ENCODE data around the gene PTPRT. TPM values are rescaled to one million over a fixed set of nuclear protein-coding genes. Genes with fewer than 3 reads are reported as not detected.

PTPRT gene
- total RNA-seq: not detected in 2 replicates

DNA sequence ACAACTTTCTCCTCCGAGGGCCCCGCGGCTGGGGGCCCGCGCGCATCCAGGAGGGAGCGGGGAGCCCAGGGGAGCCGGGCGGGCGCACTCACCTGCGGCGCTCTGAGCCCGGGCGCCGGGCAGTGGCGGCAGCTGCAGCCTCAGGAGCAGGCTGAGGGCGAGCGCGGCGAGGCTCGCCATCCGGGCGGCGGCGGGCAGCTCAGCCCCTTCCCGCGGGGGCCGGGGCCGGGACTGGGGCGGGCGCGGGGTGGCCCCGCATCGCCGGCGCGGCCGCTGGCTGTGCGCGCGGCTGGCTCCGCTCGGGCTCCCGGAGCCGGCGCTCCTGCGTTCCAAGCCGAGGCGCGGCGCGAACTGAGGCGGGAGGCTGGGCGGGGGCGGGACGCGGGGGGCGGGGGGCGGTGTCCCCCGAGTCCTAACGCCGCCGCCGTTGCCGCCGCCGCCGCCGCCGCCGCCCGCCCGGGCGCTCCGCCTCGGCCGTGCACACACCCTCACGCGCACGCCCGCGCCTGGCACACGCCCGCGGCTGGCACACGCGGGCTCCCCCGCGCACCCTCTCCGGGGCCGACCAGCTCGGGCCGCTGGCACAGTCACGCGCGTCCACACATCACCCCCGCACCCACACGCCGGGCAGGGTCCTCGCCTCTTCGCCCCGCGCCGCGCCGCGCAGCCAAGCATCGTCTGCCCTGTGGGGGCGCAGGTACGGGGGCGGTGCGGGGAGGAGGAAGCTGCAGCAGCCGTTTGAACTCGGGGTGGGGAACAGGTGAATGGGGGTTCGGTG is at the start of gene PTPRT:
TSS of gene PTPRT (minus strand) at position 353 of the 778 bp plus-strand sequence. CDS start at position 180, 173 bp downstream.
- no peak for DNase-seq (ENCODE audit: low read depth, low spot score)

GRCh38 chr20:43238833-43239232 is 49.1 kb upstream of the PTPRT start:
- no peak for DNase-seq (ENCODE audit: low read depth, low spot score)

DNA sequence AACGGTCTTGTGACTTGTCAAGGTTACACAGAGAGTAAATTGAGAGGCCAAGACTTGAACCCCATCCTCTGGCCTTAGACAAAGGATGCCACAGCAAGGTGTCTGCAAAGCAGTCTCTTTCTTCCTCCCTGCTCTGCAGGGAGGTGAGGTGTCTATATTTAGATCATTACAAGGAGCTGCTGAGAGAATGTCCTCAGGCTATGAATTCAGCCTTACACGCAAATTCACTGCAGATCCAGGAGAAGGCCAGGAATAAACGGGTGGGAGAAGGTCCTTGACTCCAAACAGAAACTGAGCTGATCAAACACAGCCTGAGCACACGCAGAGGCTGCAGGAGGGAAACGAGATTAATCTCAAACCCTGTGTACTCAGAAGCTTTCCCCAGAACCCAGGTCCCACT is 48.6 kb upstream of the PTPRT start:
- no peak for DNase-seq (ENCODE audit: low read depth, low spot score)

GRCh38 chr20:43237651-43238168 is 48.0 kb upstream of the PTPRT start:
- DNase-seq (ENCODE audit: low read depth, low spot score): no peak

GRCh38 chr20:43235998-43236397 is 46.3 kb upstream of the PTPRT start:
- no peak for DNase-seq (ENCODE audit: low read depth, low spot score)

DNA sequence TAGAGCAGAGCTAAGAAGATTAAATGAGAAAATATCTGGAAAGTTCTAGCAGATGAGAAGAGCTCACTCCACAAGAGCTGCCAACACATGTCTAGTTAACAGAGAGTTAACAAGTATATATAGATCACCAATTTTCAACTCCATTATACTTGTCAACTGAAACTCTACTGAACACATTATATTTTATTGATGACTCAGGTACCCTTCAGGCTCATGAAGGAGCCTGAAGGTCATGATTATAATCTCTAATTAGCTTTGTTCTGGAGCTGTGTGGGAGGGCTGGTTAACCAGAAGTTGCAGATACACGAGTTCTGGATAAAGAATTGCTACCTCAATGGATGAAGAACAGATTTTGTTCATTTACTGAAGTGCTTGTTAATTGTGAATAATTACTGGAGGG is 42.1 kb upstream of the PTPRT start:
- DNase-seq (ENCODE audit: low read depth, low spot score): no peak

DNA sequence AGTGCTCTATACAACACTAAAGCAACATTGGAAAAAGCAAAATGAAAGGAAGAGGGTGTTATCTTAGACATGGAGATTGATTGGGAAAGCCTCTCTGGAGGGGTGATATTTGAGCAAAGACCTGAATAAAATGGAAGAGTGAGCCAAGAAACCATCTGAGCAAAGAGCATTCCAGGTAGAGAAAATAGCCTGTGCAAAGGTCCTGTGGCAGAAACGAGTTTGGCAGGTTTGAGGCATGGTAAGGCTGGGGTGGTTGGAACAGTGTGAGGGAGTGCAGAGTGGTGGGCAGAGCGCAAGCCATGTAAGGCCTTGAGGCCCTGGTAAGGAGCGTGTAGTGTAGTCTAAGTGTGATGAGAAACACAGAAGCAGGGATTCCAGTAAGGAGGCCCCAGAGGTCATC is 40.0 kb upstream of the PTPRT start:
- no peak for DNase-seq (ENCODE audit: low read depth, low spot score)

DNA sequence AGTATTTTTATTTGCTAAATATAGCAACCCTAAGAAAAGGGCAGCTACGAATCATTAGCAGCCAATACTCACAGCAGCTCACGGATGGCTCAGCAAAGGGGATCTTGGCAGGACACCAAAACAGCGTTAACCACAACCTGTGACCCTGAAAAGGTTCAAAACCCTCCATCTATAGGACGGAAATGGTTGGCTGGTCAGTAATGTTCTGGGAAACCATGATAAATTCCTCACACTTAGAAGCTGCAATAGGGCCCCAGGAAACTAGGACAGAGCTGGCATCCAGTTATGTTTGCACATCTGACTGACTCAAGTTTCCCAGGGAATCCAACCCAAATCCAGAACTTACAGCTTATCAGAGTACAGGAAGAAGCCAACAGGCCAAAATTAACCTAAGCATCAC is 30.9 kb upstream of the PTPRT start:
- peak; percentile 1 for DNase-seq (ENCODE audit: low read depth, low spot score)

GRCh38 chr20:43210901-43211300 is 21.2 kb upstream of the PTPRT start:
- DNase-seq (ENCODE audit: low read depth, low spot score): no peak

- no peak for DNase-seq (ENCODE audit: low read depth, low spot score)
Measured at GRCh38 chr20:43209831-43210230, 20.1 kb upstream of the PTPRT start.

GRCh38 chr20:43205699-43206098 is 16.0 kb upstream of the PTPRT start:
- no peak for DNase-seq (ENCODE audit: low read depth, low spot score)

DNA sequence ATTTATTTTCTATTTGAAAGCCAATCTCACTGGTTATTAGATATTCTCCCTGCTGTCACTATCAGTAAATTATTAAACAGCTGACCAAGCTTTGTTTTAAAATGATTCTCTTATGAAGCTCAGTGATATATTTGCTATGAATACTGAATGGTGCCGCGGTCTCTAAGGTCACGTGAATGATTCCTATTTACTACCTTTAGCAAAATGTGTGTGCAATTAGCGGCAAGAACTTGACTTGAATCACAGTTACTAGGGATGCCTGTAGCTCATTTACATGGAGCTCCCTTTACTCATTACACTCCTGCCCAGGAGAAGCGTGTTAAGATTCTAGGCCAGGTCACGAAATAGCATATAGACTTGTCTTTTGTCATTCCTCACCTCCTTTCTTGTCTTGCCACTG is 12.4 kb upstream of the PTPRT start:
- no peak for DNase-seq (ENCODE audit: low read depth, low spot score)

GRCh38 chr20:43198607-43199006 is 8.9 kb upstream of the PTPRT start:
- no peak for DNase-seq (ENCODE audit: low read depth, low spot score)

DNA sequence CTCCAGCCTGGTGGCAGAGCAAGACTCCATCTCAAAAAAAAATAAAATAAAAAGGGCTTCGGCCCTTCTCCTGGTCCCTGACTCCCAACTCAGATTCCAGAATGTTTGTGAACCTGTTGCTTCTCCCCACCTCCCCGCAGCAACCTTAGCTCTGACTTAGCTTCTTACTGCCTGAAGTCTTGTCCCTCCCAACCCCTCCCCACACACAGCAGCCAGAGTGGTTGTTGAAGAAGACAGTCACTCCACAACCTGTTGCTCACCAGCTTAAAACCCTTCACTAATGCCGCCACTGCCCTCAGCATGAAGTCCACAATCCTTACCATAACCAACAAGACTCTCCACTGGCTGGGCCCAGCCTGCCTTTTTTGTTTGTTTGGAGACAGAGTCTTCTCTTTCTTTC is 6.5 kb upstream of the PTPRT start:
- DNase-seq (ENCODE audit: low read depth, low spot score): no peak

GRCh38 chr20:43194137-43194536 is 4.4 kb upstream of the PTPRT start:
- no peak for DNase-seq (ENCODE audit: low read depth, low spot score)

DNA sequence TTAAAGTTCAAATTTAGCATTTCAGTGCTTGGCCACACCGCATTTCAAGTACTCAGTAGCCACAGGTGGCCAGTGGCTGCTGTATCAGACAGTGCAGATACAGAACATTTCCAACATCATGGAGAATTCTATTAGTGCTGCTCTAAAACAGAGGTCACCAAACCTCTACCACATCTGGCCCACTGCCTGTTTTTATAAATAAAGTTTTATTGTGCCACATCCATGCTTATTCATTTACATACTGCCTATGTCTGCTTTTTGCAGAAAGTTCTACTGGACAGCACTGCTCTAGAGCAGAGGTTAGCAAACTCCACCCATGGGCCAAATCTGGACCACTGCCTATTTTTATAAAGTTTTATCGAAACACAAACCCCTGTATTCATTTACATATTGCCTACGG is 3.7 kb upstream of the PTPRT start:
- no peak for DNase-seq (ENCODE audit: low read depth, low spot score)

GRCh38 chr20:43191946-43192863 is 2.5 kb upstream of the PTPRT start:
- no peak for DNase-seq (ENCODE audit: low read depth, low spot score)

DNA sequence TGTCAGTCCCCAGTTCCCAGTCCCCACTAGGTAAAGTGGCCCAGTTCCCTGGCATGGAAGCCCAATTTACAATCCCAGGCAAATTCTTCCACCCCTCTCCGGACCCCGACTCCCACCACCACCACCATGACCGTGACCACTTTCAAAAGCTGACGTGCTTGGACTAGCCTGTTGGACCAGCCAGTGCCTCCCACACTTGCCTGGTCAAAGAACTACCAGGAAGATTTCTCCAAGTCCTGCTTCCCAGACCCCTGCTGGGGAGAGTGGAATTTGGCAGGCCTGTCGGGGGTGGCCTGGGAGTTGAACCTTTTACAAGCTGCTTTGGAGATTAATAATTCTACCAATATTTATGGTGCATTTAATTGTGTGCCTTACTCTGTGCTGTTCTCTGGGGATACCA is 1.4 kb upstream of the PTPRT start:
- no peak for DNase-seq (ENCODE audit: low read depth, low spot score)

DNA sequence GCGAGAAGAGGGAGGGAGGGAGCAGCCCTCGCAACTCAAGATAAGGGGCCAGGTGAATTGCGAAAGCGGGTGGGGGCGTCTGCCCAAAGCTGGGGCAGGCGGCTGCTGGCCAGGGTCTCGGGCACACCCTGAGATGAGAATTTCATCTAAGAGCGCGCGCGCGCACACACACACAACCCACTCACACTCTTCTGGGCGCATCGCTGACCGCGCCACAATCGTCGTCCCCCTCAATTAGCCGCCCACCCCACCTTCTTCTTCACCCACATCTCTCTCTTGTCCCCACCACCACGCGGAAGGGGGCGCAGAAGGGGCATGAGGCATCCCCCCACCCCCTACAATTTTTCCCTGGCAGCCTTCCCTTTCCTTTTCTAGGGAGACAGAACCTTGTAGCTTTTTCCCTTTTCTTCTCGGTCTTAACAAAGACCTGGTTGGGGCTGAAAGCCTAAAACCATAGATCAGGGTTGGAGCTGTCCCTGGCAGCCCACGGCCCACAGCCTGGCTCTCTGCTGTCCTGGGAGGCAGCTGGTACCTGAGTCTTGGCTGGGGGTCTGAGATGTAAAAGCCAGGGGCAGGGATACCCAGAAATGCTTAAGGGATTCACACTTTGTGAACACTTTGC is 737 bp upstream of the PTPRT start:
- no peak for DNase-seq (ENCODE audit: low read depth, low spot score)

GRCh38 chr20:43188861-43189553 is 699 bp downstream of the PTPRT start:
- DNase-seq (ENCODE audit: low read depth, low spot score): no peak

- no peak for DNase-seq (ENCODE audit: low read depth, low spot score)
Measured at GRCh38 chr20:43188234-43188653, 1.5 kb downstream of the PTPRT start.

Data from pulmonary artery endothelial cell (primary cell).